ENCODE data around the gene SPATA21. TPM values are rescaled to one million over a fixed set of nuclear protein-coding genes. Genes with fewer than 3 reads are reported as not detected.

The SPATA21 gene
- total RNA-seq, 4 donors from 2014 or later: not detected

- no peaks in the 10 kb centered on the region for H3K27me3 ChIP-seq
- no peaks in the 10 kb centered on the region for H3K9me3 ChIP-seq
- H3K4me3 ChIP-seq: no peak overlapping the region
- 69 to 73% methylated on average over 7 to 8 of the region's 13 CpGs for WGBS, 2 donors
- H3K27ac ChIP-seq: peak overlapping the region in 2 of 4 donors; percentile 14 to 33
- no peak for DNase-seq
- intact Hi-C loops (cut with DNase I): no loop called here
- TF ChIP-seq CTCF (IDR thresholded peaks at IDR 0.05): no peak
- no peak for TF ChIP-seq POLR2A (IDR thresholded peaks at IDR 0.05)
- peaks cover 11 to 100% (median 66%) of the 10 kb centered on the region in 3 donors for H3K36me3 ChIP-seq
- peaks cover 0 to 32% (median 0%) of the 10 kb centered on the region in 3 donors for H3K4me1 ChIP-seq
Measured at GRCh38 chr1:16451841-16452528, 14.8 kb upstream of the SPATA21 start.

- no peaks in the 10 kb centered on the region for H3K9me3 ChIP-seq
- 78 to 81% methylated on average over 6 of the region's 6 CpGs for WGBS, 2 donors
Measured at GRCh38 chr1:16450863-16451481, 13.7 kb upstream of the SPATA21 start.

GRCh38 chr1:16449666-16450065 lies 12.4 kb upstream of the SPATA21 start:
- Histone ChIP-seq H3K4me3 (no peak overlapping the region), H3K4me1 (peaks cover 0 to 32% (median 0%) of the 10 kb centered on the region in 3 donors), H3K36me3 (peaks cover 20 to 100% (median 60%) of the 10 kb centered on the region in 3 donors), H3K27me3 (no peaks in the 10 kb centered on the region), H3K27ac (peak overlapping the region in 1 of 4 donors; percentile 21), H3K9me3 (no peaks in the 10 kb centered on the region)
- WGBS, 2 donors: 79 to 80% methylated on average over 5 of the region's 5 CpGs
- no peak for TF ChIP-seq CTCF (IDR thresholded peaks at IDR 0.05)
- no peak for TF ChIP-seq POLR2A (IDR thresholded peaks at IDR 0.05)
- intact Hi-C loops (cut with DNase I): loop anchor here (10.0 kb wide), 1 partner anchor 45 kb away; no protein-coding TSS in a partner anchor
- DNase-seq: no peak

More at GRCh38 chr1:16450863-16451481, 13.7 kb upstream of the SPATA21 start:
- no peak for DNase-seq
- peak overlapping the region in 1 of 4 donors; percentile 33 for H3K27ac ChIP-seq
- TF ChIP-seq POLR2A (IDR thresholded peaks at IDR 0.05) (no peak), CTCF (IDR thresholded peaks at IDR 0.05) (no peak)
- peaks cover 11 to 100% (median 61%) of the 10 kb centered on the region in 3 donors for H3K36me3 ChIP-seq
- no peak overlapping the region for H3K4me3 ChIP-seq
- no peaks in the 10 kb centered on the region for H3K27me3 ChIP-seq
- intact Hi-C loops (cut with DNase I): no loop called here
- H3K4me1 ChIP-seq: peaks cover 0 to 32% (median 0%) of the 10 kb centered on the region in 3 donors

GRCh38 chr1:16449065-16449464 lies 11.8 kb upstream of the SPATA21 start:
- WGBS, 2 donors: 93 to 100% methylated on average over 3 to 4 of the region's 4 CpGs
- DNase-seq: no peak
- peak overlapping the region in 1 of 4 donors; percentile 24 for H3K27ac ChIP-seq

More at GRCh38 chr1:16449065-16449464, 11.8 kb upstream of the SPATA21 start:
- Histone ChIP-seq H3K36me3 (peaks cover 20 to 100% (median 61%) of the 10 kb centered on the region in 3 donors), H3K4me1 (peaks cover 0 to 38% (median 0%) of the 10 kb centered on the region in 3 donors), H3K9me3 (no peaks in the 10 kb centered on the region), H3K4me3 (no peak overlapping the region), H3K27me3 (no peaks in the 10 kb centered on the region)
- TF ChIP-seq CTCF (IDR thresholded peaks at IDR 0.05) (no peak), POLR2A (IDR thresholded peaks at IDR 0.05) (no peak)
- intact Hi-C loops (cut with DNase I): loop anchor here (10.0 kb wide), 1 partner anchor 46 kb away; no protein-coding TSS in a partner anchor

Measured in esophagus squamous epithelium (tissue), 5 donors.